ENCODE measurements around the gene CFAP97D1.

- TF ChIP-seq CTCF (IDR thresholded peaks at IDR 0.05; ENCODE audit: low read depth, low read length) = no peak
- no peak for TF ChIP-seq EZH2phosphoT487 (IDR thresholded peaks at IDR 0.05; ENCODE audit: low read depth)
Observed at GRCh38 chr17:43814026-43814425, 33.8 kb downstream of the CFAP97D1 start.

Measured in OCI-LY3 (cell line).